ENCODE results near the gene BFSP2. TPM values are rescaled to one million over a fixed set of nuclear protein-coding genes. Genes with fewer than 3 reads are reported as not detected.

Gene BFSP2
- not detected in 2 replicates for total RNA-seq

DNA sequence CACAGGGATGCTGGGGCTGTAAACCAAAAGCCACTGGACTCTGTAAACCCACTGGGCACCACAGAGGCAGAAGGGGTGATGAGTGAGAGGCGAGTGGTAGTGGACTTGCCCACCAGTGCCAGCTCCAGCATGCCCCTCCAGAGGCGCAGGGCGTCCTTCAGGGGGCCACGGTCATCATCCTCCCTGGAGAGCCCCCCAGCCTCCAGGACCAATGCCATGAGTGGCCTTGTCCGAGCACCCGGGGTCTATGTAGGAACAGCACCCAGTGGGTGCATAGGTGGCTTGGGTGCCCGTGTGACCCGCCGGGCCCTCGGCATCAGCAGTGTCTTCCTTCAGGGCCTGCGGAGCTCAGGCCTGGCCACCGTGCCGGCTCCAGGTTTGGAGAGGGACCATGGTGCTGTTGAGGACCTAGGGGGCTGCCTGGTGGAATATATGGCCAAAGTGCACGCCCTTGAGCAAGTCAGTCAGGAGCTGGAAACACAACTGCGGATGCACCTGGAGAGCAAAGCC, at the start of gene BFSP2:
TSS of gene BFSP2 (plus strand) at position 51 of the 510 bp plus-strand sequence. CDS start at position 79, 28 bp downstream.

Other genes starting within 250 kb of the BFSP2 start
- gene CDV3, start 173.6 kb downstream of the BFSP2 start, total RNA-seq = 77.3 and 92.6 TPM in 2 replicates

Measured in mesangial cell (primary cell).